Stomach (tissue), 4 donors: Measurements from ENCODE around the gene ARSG.

Experiments
- CTCF ChIP-seq, 7 experiments: fragments of 450-650 bp in 4 of 7; fragments of 200-600 bp in 3 of 7; sonication (generic) in 3 of 7; IDR thresholded peaks; one replicate each; pipeline ENCODE4 v1.5.1; 2016 to 2019; ENCODE audit warnings: antibody characterized with exemption in 7 of 7, control low read depth in 2 of 7, mild to moderate bottlenecking in 1 of 7
- EP300 ChIP-seq: sonication (generic); formaldehyde crosslinking; IDR thresholded peaks from one replicate; pipeline ENCODE4 v1.6.1; 2017; ENCODE audit warnings: antibody characterized with exemption
- POLR2A ChIP-seq, 4 donors: fragments of 450-650 bp; IDR thresholded peaks; one replicate each; pipeline ENCODE4 v1.6.1; 2016; ENCODE audit warnings: antibody characterized with exemption in 4 of 4, control low read depth in 2 of 4, mild to moderate bottlenecking in 1 of 4, moderate library complexity in 1 of 4
- POLR2AphosphoS5 ChIP-seq, 3 donors: sonication (generic); formaldehyde crosslinking; IDR thresholded peaks; one replicate each; pipeline ENCODE4 v1.6.1; 2016; ENCODE audit warnings: antibody characterized with exemption in 3 of 3

- no peak for TF ChIP-seq CTCF (IDR thresholded peaks at IDR 0.05)
- TF ChIP-seq POLR2AphosphoS5 (IDR thresholded peaks at IDR 0.05) = no peak
- TF ChIP-seq POLR2A (IDR thresholded peaks at IDR 0.05) = no peak
- TF ChIP-seq EP300 = no peak
Measured at GRCh38 chr17:68422821-68423220, 131.5 kb downstream of the ARSG start.
